ENCODE results near the gene HAO2. TPM values are rescaled to one million over a fixed set of nuclear protein-coding genes. Genes with fewer than 3 reads are reported as not detected.
A peak's percentile ranks its signal among the peaks of the same experiment; 100 is the strongest.

Gene HAO2
- polyA plus RNA-seq, 1 experiment = not detected

DNA sequence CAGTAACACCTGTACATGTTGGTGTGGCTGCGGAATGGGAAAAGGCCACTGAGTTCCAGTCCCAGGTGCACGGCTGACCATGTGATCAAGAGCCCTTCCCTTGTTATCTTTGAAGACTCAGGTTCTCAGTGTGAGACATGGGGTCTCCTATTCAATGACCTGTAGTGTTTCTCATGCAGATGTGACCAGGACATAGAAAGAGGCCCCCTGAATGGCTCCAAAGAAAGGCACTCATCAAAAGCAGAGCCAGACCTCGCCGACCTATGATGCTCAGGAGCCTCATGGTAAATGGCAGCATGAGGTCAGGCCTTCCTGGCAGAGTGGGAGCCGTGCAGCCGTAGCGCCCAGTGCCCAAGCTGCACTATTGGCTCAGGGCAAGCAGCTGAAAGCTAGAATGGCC is 42.3 kb upstream of the HAO2 start:
- CTCF ChIA-PET = interaction anchor here (1.1 kb wide), 1 partner anchor 41 kb away, joined by 4 read pairs; no protein-coding TSS in a partner anchor
- no peaks in the 10 kb centered on the region for H3K36me3 ChIP-seq (ENCODE audit: control insufficient read depth, insufficient read depth, low read length)
- no peak for DNase-seq (ENCODE audit: low read depth)
- H3K27me3 ChIP-seq (ENCODE audit: control insufficient read depth, insufficient read depth, low read length) = peaks cover 1% of the 10 kb centered on the region; the same call in 1 of the 2 replicates
- no peak overlapping the region for H3K4me3 ChIP-seq (ENCODE audit: low read depth, low read length)
- TF ChIP-seq, protein P1, sequence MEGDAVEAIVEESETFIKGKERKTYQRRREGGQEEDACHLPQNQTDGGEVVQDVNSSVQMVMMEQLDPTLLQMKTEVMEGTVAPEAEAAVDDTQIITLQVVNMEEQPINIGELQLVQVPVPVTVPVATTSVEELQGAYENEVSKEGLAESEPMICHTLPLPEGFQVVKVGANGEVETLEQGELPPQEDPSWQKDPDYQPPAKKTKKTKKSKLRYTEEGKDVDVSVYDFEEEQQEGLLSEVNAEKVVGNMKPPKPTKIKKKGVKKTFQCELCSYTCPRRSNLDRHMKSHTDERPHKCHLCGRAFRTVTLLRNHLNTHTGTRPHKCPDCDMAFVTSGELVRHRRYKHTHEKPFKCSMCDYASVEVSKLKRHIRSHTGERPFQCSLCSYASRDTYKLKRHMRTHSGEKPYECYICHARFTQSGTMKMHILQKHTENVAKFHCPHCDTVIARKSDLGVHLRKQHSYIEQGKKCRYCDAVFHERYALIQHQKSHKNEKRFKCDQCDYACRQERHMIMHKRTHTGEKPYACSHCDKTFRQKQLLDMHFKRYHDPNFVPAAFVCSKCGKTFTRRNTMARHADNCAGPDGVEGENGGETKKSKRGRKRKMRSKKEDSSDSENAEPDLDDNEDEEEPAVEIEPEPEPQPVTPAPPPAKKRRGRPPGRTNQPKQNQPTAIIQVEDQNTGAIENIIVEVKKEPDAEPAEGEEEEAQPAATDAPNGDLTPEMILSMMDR (IDR thresholded peaks at IDR 0.05; ENCODE audit: insufficient read depth, low read depth, low read length) = no peak
- POLR2A ChIA-PET = no interaction called here

DNA sequence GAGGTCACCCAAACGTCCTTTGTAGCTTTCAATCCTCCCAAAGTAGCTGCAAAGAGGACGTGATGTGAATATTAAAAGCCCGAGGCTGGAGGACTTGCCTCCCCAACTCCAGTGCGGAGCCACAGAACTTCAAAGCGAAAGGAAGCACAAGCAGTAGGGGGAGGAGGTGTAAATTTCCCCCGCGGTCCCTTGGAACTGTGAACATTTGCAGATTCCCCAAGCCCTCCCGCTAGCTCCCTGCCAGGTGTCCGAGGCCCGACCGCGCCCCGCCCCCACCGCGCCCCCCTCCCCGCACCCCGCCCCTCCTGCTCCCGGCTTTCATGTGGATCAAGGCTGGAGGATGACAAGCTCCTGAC is 41.5 kb upstream of the HAO2 start:
- Histone ChIP-seq H3K4me3 (ENCODE audit: low read depth, low read length) (no peak overlapping the region), H3K27me3 (ENCODE audit: control insufficient read depth, insufficient read depth, low read length) (peaks cover 1% of the 10 kb centered on the region), H3K36me3 (ENCODE audit: control insufficient read depth, insufficient read depth, low read length) (no peaks in the 10 kb centered on the region)
- TF ChIP-seq, protein P1 (IDR thresholded peaks at IDR 0.05; ENCODE audit: insufficient read depth, low read depth, low read length) = no peak
- DNase-seq (ENCODE audit: low read depth) = no peak
- ChIA-PET CTCF (interaction anchor here (1.0 to 1.1 kb wide), 2 partner anchors 9 to 40 kb away, joined by 3 to 4 read pairs; no protein-coding TSS in a partner anchor), POLR2A (interaction anchor here (0.6 kb wide), 1 partner anchor 22 kb away, joined by 12 read pairs; no protein-coding TSS in a partner anchor)

DNA sequence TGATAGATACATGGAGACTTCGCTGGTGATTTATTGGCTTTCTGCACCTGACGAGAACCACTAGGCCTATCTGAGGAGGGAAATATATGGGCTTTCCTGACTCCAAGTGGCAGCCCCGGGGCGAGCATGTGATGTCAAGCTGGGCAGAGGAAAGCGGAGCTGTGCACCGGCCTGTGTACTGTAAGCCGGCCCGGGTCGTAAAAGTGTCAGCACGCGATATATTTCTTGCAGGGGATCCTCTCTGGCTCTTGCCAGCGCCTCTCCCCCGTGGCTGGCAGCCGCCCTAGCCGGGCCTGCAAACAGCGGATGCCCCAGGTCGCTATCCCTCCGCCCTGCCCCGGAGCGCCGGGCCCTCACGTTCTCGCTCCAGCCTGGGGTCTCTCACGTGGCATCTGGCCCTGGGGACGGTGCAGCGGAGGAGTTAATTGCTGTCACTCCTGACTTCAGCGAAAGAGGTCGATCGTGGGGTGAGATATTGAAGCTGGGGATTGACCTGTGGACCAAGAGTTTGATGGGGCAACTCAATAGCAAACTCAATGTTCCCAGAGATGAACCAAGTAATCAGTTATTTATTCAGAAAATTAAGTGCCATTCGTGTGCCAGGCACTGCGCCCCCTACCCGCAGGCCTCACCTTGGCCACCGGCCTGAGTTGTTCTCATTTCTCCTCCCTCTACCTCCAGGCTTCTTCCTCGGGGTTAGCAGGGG is 41.0 kb upstream of the HAO2 start:
- Histone ChIP-seq H3K36me3 (ENCODE audit: control insufficient read depth, insufficient read depth, low read length) (no peaks in the 10 kb centered on the region), H3K4me3 (ENCODE audit: low read depth, low read length) (no peak overlapping the region), H3K27me3 (ENCODE audit: control insufficient read depth, insufficient read depth, low read length) (peaks cover 4% of the 10 kb centered on the region)
- ChIA-PET CTCF (interaction anchor here (1.0 to 1.1 kb wide), 2 partner anchors 10 to 40 kb away, joined by 3 to 4 read pairs; no protein-coding TSS in a partner anchor), POLR2A (no interaction called here)
- DNase-seq (ENCODE audit: low read depth) = peak; percentile 5
- TF ChIP-seq, protein P1 (IDR thresholded peaks at IDR 0.05; ENCODE audit: insufficient read depth, low read depth, low read length) = peak; percentile 34

DNA sequence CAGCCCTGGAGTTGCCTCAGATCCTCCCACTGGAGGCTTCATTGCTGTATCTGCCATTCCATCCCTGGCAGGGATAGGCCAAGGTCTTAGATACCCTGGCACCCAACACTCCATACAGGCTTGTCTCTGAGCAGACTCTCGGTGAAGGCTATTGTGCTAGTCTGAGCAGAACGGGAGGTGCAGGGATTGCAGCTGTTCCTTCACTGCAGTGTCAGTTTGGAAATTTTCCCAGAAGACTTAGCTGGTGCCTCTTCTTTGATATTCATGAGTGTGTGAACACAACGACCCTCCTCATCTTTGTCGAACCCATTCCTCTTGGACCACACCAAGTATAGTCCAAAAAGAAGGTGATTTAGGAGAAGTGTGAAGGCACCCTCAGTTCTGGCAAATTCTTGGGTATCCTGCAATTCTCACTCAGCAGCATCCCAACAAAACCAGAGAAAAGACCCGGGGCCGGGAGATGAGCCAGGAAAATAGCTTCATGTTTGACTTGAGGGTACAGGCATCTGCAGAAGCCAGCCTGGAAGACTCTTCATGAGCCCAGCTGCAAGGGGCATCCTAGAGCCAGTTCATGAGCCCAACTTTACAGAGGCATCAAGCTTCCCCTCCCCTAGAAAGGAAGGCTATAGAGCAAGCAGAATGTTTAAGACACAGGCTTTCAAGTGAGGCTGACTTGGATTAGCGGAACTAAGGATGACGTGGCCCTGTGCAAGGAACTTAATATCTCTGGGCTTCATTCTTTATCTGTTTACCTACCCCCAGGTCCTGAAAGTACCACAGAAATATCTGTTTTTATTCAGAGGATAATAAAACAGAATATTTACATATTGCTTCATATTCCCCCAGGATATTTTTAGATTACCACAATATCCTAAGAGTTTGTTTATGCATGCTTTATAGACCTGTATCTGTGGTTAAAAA is 38.8 kb upstream of the HAO2 start:
- TF ChIP-seq, protein P1 (IDR thresholded peaks at IDR 0.05; ENCODE audit: insufficient read depth, low read depth, low read length) = no peak
- CTCF ChIA-PET = interaction anchor here (0.8 kb wide), 1 partner anchor 10 kb away, joined by 3 read pairs; no protein-coding TSS in a partner anchor
- POLR2A ChIA-PET = no interaction called here
- H3K27me3 ChIP-seq (ENCODE audit: control insufficient read depth, insufficient read depth, low read length) = peaks cover 3% of the 10 kb centered on the region
- no peak overlapping the region for H3K4me3 ChIP-seq (ENCODE audit: low read depth, low read length)
- peak; percentile 33 for DNase-seq (ENCODE audit: low read depth)
- no peaks in the 10 kb centered on the region for H3K36me3 ChIP-seq (ENCODE audit: control insufficient read depth, insufficient read depth, low read length)

Data from BJ (cell line).